Calu3 (cell line): ENCODE measurements around the gene NRCAM. TPM values are rescaled to one million over a fixed set of nuclear protein-coding genes. Genes with fewer than 3 reads are reported as not detected.

Source experiments
- BruUV-seq: library from RNA; stranded (reverse); fragments of 400-500 nt; replicated peaks from 2 replicates; lab custom pipeline; 2021; lab: Mats Ljungman, UMichigan
- CTCF ChIA-PET: fragments of 300-600 bp; sonication (Branson Sonifier 250); formaldehyde crosslinking; loops from one replicate; lab custom pipeline; 2022; ENCODE audit warnings: antibody characterized with exemption; lab: Charles Lee
- DNase-seq: peaks from one replicate; pipeline ENCODE4 v3.0.0; 2022
- H3K27ac Mint-ChIP-seq: one replicate; pipeline ENCODE4 v1.8.0; 2022; ENCODE audit warnings: mixed read lengths; ENCODE audit not compliant: unreplicated experiment
- H3K27me3 Mint-ChIP-seq: one replicate; pipeline ENCODE4 v1.8.0; 2022; ENCODE audit warnings: mixed read lengths; ENCODE audit not compliant: unreplicated experiment
- H3K36me3 Mint-ChIP-seq: one replicate; pipeline ENCODE4 v1.8.0; 2022; ENCODE audit warnings: mild to moderate bottlenecking, moderate library complexity, mixed read lengths; ENCODE audit not compliant: insufficient read depth, unreplicated experiment
- H3K4me1 Mint-ChIP-seq: one replicate; pipeline ENCODE4 v1.8.0; 2022; ENCODE audit warnings: mild to moderate bottlenecking, low read depth, mixed read lengths; ENCODE audit not compliant: unreplicated experiment
- H3K4me3 Mint-ChIP-seq: one replicate; pipeline ENCODE4 v1.8.0; 2022; ENCODE audit warnings: mild to moderate bottlenecking, low read depth, moderate library complexity, mixed read lengths; ENCODE audit not compliant: unreplicated experiment
- H3K9me3 Mint-ChIP-seq: one replicate; pipeline ENCODE4 v1.8.0; 2022; ENCODE audit warnings: low read depth, mixed read lengths; ENCODE audit not compliant: unreplicated experiment
- CTCF ChIP-seq: fragments of 200-600 bp; IDR thresholded peaks from one replicate; pipeline ENCODE4 v1.8.0; 2022; ENCODE audit warnings: antibody characterized with exemption; ENCODE audit not compliant: unreplicated experiment
- intact Hi-C: fragments of 100-400 bp; cut with micrococcal nuclease; formaldehyde crosslinking; loops from one replicate; pipeline ENCODE4 v1.10.0; 2022; ENCODE audit not compliant: unreplicated experiment
- total RNA-seq: library from RNA; stranded (reverse); gene quantifications from 2 replicates; pipeline ENCODE4 v1.2.3, GENCODE V29; 2022

The NRCAM gene
- total RNA-seq, 1 experiment from 2014 or later = 15.0 TPM

DNA sequence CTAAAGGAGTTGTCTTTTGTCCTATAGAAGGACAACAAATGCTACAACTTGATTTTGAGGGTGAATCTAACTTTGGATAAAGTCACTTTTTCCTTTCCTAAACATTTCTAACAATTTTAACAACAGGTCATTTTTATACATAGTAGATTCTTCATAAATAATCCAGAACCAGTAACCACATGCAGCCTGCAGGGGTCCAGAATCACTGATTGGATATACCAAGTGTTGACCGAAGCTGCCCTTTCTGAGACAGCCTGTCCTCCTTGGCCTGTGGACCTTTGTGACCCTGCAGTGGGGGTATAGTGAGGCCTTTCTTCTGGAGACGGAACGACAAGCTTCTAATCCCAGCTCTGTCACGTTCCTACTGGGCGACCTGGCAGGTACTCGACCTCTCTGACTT is 291.3 kb downstream of the NRCAM start:
- Mint-ChIP-seq H3K9me3 (no peaks in the 10 kb centered on the region), H3K36me3 (no peaks in the 10 kb centered on the region), H3K27me3 (no peaks in the 10 kb centered on the region), H3K4me3 (no peak overlapping the region), H3K27ac (no peak overlapping the region), H3K4me1 (peaks cover 10% of the 10 kb centered on the region)
- CTCF ChIA-PET = no interaction called here
- BruUV-seq = no TSS peak
- TF ChIP-seq CTCF = no peak
- DNase-seq = no peak
- intact Hi-C loops = no loop called here

DNA sequence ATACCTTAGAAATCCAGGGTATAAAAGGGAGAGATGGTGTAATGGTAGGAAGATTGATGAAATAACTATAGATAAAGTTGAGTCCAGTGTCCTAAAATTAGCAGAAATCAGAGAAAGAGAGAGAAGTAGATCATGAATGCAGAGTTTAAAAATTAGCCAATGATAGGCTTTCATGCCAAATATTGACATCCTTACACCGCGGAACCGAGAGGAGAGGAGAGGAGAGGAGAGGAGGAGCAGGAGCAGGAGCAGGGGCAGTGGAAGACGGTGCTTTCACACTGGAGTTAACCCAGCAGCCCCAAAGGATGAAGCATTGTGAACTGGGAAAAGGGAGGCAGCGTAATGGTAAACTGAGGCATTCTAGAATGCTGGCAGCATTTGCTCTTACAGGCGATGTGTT is 291.9 kb downstream of the NRCAM start:
- Mint-ChIP-seq H3K4me3 (no peak overlapping the region), H3K4me1 (peaks cover 10% of the 10 kb centered on the region), H3K36me3 (no peaks in the 10 kb centered on the region), H3K9me3 (no peaks in the 10 kb centered on the region), H3K27me3 (no peaks in the 10 kb centered on the region), H3K27ac (no peak overlapping the region)
- CTCF ChIA-PET = no interaction called here
- DNase-seq = no peak
- no TSS peak for BruUV-seq
- no peak for TF ChIP-seq CTCF
- intact Hi-C loops = no loop called here

DNA sequence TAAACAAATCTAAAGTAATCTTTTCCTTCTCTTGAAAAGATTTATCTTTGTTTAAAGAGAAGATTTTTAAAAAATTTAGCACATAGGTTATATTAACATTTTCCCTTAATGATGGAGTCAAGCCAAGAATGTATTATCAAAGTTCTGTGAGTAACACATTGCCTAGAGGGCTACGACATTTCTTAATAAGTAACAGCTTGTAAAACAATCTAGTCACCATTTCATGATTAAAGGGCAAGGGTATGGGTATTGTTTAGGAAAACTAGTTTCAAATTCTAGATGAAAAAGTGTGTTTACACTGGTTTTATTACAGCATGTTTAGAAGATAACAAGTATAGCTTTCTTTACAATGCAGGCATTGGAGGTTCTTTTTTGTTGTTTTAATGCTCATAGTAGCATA is 297.5 kb downstream of the NRCAM start:
- Mint-ChIP-seq H3K4me1 (no peaks in the 10 kb centered on the region), H3K36me3 (no peaks in the 10 kb centered on the region), H3K27ac (no peak overlapping the region), H3K9me3 (no peaks in the 10 kb centered on the region), H3K27me3 (no peaks in the 10 kb centered on the region), H3K4me3 (no peak overlapping the region)
- CTCF ChIA-PET = interaction anchor here (0.9 kb wide), 1 partner anchor 13 kb away, joined by 5 read pairs; no protein-coding TSS in a partner anchor
- TF ChIP-seq CTCF = no peak
- DNase-seq = no peak
- BruUV-seq = no TSS peak
- intact Hi-C loops = no loop called here

- Mint-ChIP-seq H3K27me3 (no peaks in the 10 kb centered on the region), H3K36me3 (no peaks in the 10 kb centered on the region), H3K27ac (no peak overlapping the region), H3K4me1 (no peaks in the 10 kb centered on the region), H3K9me3 (no peaks in the 10 kb centered on the region), H3K4me3 (no peak overlapping the region)
- CTCF ChIA-PET = interaction anchor here (0.6 to 0.9 kb wide), 2 partner anchors 12 to 889 kb away, joined by 3 to 5 read pairs; no protein-coding TSS in a partner anchor
- no TSS peak for BruUV-seq
- intact Hi-C loops = no loop called here
- TF ChIP-seq CTCF = no peak
- DNase-seq = no peak
These were observed 298.5 kb downstream of the NRCAM start for GRCh38 chr7:108157606-108158335.
